Tibial artery (tissue), 4 donors: Measurements from ENCODE around the gene PM20D2.

ENCODE experiments used
- DNase-seq, 2 donors: peaks; one replicate each; pipeline ENCODE4 v3.0.0-alpha.2; 2019
- H3K27ac ChIP-seq, 2 donors: fragments of 200-600 bp; sonication (generic) in 1 of 2; 1 replicate in 1 of 2; 2 replicates in 1 of 2; pipeline ENCODE4 v1.5.1; 2018 to 2019; ENCODE audit warnings: mild to moderate bottlenecking in 1 of 2
- H3K27me3 ChIP-seq, 2 donors: fragments of 200-600 bp; sonication (generic) in 1 of 2; one replicate each; pipeline versions ENCODE4 v1.5.1 to v1.6.0; 2016 to 2019
- H3K36me3 ChIP-seq, 3 donors: fragments of 200-600 bp; sonication (generic) in 2 of 3; one replicate each; pipeline ENCODE4 v1.5.1; 2016 to 2019; ENCODE audit warnings: mild to moderate bottlenecking in 2 of 3
- H3K4me1 ChIP-seq, 4 donors: fragments of 200-600 bp; sonication (generic) in 2 of 4; 1 replicate in 3 of 4; 2 replicates in 1 of 4; pipeline ENCODE4 v1.5.1; 2016 to 2019
- H3K4me3 ChIP-seq, 2 donors: fragments of 200-600 bp; sonication (generic) in 1 of 2; 1 replicate in 1 of 2; 2 replicates in 1 of 2; pipeline ENCODE4 v1.5.1; 2018 to 2019; ENCODE audit warnings: mild to moderate bottlenecking in 2 of 2
- H3K9me3 ChIP-seq, 3 donors: fragments of 200-600 bp; sonication (generic) in 1 of 3; one replicate each; pipeline ENCODE4 v1.5.1; 2016 to 2019
- CTCF ChIP-seq, 2 experiments: fragments of 200-600 bp in 1 of 2; fragments of 450-650 bp in 1 of 2; IDR thresholded peaks; one replicate each; pipeline ENCODE4 v1.5.1; 2017 to 2019; ENCODE audit warnings: antibody characterized with exemption in 2 of 2, mild to moderate bottlenecking in 1 of 2, moderate library complexity in 1 of 2
- intact Hi-C: fragments of 100-400 bp; cut with DNase I; formaldehyde crosslinking; loops from one replicate; pipeline ENCODE4 v1.15.0; 2023; ENCODE audit warnings: low total_unique reads

PM20D2 gene

GRCh38 chr6:89160331-89161092 lies 14.7 kb downstream of the PM20D2 start:
- H3K36me3 ChIP-seq = peaks cover 17 to 34% (median 31%) of the 10 kb centered on the region in 3 donors
- no peaks in the 10 kb centered on the region for H3K9me3 ChIP-seq
- H3K27me3 ChIP-seq = no peaks in the 10 kb centered on the region
- no peak for DNase-seq
- H3K4me1 ChIP-seq = peaks cover 0 to 41% (median 23%) of the 10 kb centered on the region in 4 donors
- intact Hi-C loops = no loop called here
- peak overlapping the region; percentile 82 to 89 for H3K27ac ChIP-seq
- no peak for TF ChIP-seq CTCF (IDR thresholded peaks at IDR 0.05)
- H3K4me3 ChIP-seq = no peak overlapping the region

GRCh38 chr6:89161326-89162046 lies 15.6 kb downstream of the PM20D2 start:
- Histone ChIP-seq H3K27me3 (no peaks in the 10 kb centered on the region), H3K36me3 (peaks cover 21 to 31% (median 27%) of the 10 kb centered on the region in 3 donors), H3K4me1 (peaks cover 0 to 41% (median 23%) of the 10 kb centered on the region in 4 donors), H3K9me3 (no peaks in the 10 kb centered on the region), H3K4me3 (peak overlapping the region; percentile 12 to 27), H3K27ac (peak overlapping the region; percentile 82 to 89)
- intact Hi-C loops = no loop called here
- TF ChIP-seq CTCF (IDR thresholded peaks at IDR 0.05) = no peak
- no peak for DNase-seq

GRCh38 chr6:89162047-89162371 lies 16.2 kb downstream of the PM20D2 start:
- peaks cover 0 to 41% (median 23%) of the 10 kb centered on the region in 4 donors for H3K4me1 ChIP-seq
- H3K27me3 ChIP-seq = no peaks in the 10 kb centered on the region
- H3K27ac ChIP-seq = peak overlapping the region; percentile 82 to 89
- peaks cover 21 to 29% (median 27%) of the 10 kb centered on the region in 3 donors for H3K36me3 ChIP-seq
- peak; percentile 38 to 80 for DNase-seq
- intact Hi-C loops = no loop called here
- H3K4me3 ChIP-seq = peak overlapping the region; percentile 12 to 27
- no peak for TF ChIP-seq CTCF (IDR thresholded peaks at IDR 0.05)
- no peaks in the 10 kb centered on the region for H3K9me3 ChIP-seq

GRCh38 chr6:89172131-89172530 lies 26.3 kb downstream of the PM20D2 start:
- no peak for TF ChIP-seq CTCF (IDR thresholded peaks at IDR 0.05)
- DNase-seq = no peak
- intact Hi-C loops = no loop called here
- no peak overlapping the region for H3K27ac ChIP-seq
- H3K4me1 ChIP-seq = peaks cover 0 to 13% (median 0%) of the 10 kb centered on the region in 4 donors
- no peaks in the 10 kb centered on the region for H3K9me3 ChIP-seq
- H3K36me3 ChIP-seq = no peaks in the 10 kb centered on the region
- no peak overlapping the region for H3K4me3 ChIP-seq
- H3K27me3 ChIP-seq = no peaks in the 10 kb centered on the region

GRCh38 chr6:89173634-89174033 lies 27.8 kb downstream of the PM20D2 start:
- no peaks in the 10 kb centered on the region for H3K27me3 ChIP-seq
- intact Hi-C loops = no loop called here
- TF ChIP-seq CTCF (IDR thresholded peaks at IDR 0.05) = no peak

More at GRCh38 chr6:89173634-89174033, 27.8 kb downstream of the PM20D2 start:
- H3K9me3 ChIP-seq = no peaks in the 10 kb centered on the region
- H3K4me3 ChIP-seq = no peak overlapping the region
- DNase-seq = no peak
- H3K36me3 ChIP-seq = no peaks in the 10 kb centered on the region
- H3K4me1 ChIP-seq = peaks cover 0 to 13% (median 0%) of the 10 kb centered on the region in 4 donors
- H3K27ac ChIP-seq = no peak overlapping the region
